Embryonic facial prominence (tissue), 1 donor: ENCODE results near the gene SLC7A8.
A peak's percentile ranks its signal among the peaks of the same experiment; 100 is the strongest.

ENCODE experiments used
- DNase-seq: peaks from one replicate; pipeline ENCODE4 v3.0.0-alpha.2; 2016; ENCODE audit errors: extremely low spot score

SLC7A8 gene

DNA sequence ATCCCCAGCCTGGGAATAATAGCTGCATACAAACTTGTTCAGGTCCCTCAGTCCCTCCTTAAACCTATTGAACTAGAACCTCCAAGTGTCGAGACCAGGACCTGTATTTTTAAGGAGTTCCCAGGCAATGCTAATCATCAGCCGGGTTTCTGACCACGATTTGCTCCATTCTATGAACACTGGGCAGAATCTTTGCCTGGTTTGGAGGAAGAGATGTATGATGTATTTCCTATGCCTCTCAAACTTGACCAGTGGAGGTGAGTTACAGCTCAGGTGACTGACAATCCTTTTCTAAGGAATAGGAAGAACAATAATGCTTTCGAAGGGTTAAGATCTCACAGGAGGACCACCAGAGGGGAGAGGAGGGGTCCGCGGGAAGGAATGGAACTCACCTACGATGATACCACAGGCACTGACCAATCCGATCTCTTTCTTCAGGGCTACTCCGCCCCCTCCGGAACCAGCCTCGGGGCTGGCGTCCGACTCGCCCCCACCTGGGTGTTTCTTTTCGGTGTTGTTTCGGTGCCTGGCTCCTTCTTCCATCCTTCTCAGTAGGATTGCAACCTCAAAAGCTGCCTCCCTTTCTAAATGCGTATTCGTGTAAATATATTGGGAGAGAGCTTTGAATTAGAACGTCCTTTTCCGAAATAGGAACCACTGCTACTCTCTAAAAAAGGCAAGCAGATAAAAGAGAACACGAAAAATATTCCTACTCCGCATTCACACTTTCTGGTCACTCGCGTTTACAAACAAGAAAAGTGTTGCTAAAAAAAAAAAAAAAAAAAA, 895 bp downstream of the SLC7A8 start:
- DNase-seq = no peak

DNA sequence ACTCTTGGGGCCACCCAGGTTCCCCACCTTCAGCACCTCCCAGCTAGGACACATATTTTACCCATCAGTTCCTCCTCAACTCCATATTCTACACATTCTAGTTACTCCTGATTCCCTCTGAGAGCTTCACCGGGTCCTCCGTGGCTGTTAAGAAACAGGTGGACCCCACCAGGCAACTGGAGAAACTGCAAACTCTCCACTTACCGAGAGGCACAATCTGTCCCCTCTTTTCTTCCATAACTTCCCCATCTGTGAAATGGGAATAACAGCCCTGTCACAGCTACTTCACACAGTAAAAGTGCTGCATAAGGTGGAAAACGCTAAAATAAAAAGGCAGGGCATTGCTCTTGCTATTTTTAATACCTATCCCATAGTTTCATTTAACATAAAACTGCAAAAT, 1.5 kb downstream of the SLC7A8 start:
- no peak for DNase-seq

- DNase-seq = no peak
Observed at GRCh38 chr14:23181453-23181852, 2.0 kb downstream of the SLC7A8 start.

DNA sequence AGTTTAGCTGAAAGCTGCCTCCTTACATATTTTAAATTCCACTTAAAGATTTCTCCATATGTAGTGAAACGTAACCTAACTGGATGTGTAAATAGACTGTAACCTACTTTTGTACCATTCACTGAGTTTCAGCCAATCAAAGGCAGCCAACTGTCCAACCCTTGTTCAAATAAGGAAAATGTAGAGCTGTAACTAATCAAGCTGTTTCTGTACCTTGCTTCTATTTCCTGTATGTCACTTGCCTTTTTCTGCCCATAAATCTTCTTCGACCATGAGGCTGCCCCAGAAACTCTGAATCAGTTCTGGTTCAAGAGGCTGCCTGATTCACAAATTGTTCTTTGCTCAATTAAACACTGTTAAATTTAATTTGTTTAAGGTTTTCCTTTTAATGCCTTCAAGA, 6.3 kb downstream of the SLC7A8 start:
- no peak for DNase-seq

DNA sequence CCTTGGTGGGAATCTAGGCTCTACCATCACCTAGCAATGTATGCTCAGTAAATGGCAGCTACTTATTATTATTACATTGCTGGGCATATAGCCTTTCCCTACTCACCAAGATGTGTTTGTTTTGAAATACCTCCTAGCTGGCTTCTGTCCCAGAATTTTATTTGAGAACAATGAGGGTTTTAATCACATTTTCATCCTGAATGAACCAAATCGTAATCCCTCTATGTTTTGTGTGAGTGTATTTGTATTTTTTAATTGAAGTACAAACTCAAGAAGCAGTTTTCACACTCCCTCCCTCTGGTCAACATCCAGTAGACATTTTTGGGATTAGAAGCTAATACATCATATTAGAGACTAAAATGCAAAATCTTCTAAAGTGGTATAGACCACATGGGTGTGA, 7.6 kb downstream of the SLC7A8 start:
- DNase-seq = no peak

DNA sequence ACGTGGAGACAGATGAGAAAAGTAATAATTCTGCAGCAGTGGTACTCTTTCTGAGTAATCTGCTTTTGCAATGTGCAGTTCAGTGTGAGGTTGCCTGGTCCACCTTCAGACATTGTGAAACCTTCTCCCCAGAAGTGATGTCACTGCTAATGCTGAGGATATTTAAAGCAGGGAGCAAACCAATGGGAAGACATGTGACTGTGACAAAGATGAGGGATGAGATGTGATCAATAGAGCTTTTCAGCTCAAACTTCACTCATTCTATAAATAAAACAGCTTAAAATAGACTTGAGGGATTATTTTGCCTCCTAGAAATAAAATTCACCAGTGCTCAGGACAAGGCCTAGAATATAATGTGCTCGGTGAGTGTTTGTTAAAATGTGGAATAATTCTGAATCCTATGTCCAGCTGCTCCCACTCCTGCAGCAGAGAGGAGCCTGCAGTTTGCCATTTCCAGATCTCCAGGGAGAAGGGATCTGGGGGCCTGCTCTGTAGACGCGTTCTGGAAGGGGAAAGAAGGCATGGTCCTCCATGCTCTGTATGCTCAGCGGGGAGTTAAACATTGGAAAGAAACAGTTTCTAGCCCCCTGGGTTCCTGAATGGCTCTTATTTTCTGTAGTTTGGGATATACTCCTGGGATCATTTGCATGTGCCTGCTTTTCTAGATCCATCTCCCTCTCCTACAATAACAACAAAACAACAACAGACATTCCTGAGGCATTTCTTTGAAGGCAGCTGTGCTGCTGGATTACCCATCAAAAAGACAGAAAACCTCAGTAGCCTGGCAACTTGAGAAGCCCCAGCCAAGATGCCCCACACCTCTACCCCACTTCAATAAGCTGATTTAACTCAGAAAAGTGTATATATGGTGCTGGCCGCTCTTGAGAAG, 8.9 kb downstream of the SLC7A8 start:
- DNase-seq = no peak

- no peak for DNase-seq
Observed at GRCh38 chr14:23173796-23174195, 9.7 kb downstream of the SLC7A8 start.

GRCh38 chr14:23173031-23173430, 10.4 kb downstream of the SLC7A8 start:
- DNase-seq = no peak

DNA sequence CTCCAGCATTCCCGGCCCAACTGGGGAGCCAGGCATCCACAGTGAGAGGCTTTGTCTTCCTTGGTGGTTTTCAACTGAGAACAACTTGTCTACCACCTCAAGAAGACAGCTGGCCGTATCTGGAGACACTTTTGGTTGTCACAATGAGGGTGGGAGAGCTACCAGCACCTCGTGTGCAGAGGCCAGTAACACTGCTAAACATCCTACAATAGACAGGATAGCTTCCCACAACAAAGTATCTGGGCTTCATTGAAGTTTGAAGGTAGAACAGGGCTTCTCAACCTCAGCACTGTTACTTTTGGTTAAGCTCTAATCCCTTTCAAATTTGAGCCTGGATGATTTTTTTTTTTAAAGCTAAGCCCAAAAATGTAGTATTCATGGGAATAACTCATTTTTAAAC, 10.9 kb downstream of the SLC7A8 start:
- DNase-seq = no peak

DNA sequence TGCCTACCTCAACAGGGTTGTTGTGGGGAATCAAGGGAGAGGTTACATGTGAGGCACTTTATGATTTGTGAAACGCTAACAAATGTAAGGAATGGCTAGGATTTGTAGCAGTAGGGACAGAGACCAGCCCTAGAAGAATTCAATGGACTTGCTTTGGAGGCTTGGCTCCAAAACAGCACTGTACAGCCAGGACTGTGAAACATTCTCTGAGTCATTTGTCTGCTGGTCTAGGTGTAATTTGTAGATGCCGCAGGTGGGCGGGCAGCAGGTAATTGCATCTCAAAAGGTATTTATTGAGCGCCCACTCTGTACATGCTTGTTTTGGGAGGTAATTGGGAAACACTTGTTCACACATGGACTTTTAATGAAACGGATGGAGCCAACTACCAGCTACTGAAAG, 11.4 kb downstream of the SLC7A8 start:
- DNase-seq = no peak

DNA sequence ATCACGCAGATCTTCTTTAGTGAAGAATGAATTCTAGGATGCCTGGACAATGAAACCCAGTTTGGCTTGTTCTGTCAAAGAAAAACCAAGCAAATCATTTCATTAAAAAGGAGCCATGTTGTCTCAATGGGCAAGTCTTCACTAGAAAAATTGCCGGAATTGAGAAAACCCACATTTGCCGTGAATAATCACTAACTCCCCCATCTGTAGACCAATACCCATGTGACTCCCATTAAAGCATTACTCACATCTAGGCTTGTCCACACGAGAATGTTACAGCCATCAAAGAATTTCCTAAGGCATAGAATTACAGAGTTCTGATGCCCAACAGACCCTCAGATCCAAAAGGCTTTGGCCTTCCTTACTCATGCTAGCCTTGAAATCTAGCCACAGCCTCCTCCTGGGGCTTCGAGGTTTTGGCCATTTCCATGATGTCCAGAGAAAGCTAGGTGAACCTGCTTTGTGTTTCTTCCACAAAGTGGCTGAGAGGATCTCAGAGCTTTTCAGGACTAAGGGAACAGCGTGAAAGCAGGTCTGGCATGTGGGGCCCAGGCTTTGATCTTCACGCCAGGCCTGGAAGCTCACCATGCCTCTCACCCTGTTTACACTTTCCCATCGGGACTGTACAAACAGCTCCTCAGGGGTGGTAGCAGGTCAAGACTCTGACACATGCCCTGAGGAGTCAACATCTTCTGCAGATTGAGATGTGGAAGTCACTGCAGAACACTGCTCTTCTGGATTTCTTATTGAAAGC, 12.1 kb downstream of the SLC7A8 start:
- no peak for DNase-seq

DNA sequence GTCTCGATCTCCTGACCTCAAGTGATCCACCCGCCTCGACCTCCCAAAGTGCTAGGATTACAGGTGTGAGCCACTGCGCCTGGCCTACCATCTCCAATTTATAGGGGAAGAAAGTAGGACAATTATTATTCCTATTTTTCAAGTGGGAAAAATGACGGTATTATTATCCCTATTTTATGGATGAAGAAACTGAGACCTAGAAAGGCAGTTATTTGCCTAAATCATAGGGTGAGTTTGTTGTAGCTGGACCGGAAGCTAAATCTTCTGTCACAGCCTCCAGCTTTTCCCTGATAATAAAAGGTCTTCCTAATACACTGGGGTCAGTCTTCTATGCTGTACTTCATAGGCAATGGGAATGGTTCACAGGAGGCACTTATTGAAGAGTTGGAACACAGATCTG, 13.8 kb downstream of the SLC7A8 start:
- DNase-seq = no peak

- no peak for DNase-seq
Observed at GRCh38 chr14:23168246-23168645, 15.2 kb downstream of the SLC7A8 start.

GRCh38 chr14:23167116-23167847, 16.2 kb downstream of the SLC7A8 start:
- DNase-seq = no peak

GRCh38 chr14:23164949-23165348, 18.5 kb downstream of the SLC7A8 start:
- no peak for DNase-seq

DNA sequence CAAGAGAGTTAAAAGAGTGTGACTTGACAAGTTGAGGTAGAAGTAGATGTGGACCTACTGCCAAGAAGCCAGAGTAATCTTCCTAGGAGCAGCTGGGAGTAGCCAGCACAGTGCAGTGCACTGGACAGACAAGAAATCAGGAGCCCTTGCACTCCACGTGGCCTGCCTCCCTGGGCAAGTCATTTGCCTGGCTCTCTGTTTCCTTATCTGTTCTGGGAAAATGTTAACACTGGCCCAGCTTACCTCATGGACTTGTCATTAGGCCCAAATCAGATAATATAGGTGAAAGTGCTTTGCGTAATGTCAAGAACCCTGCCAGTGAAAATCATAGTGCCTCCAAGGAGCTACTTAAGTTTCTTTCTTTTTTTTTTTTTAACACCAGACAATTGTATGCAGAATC, 19.2 kb downstream of the SLC7A8 start:
- DNase-seq = no peak

- DNase-seq = no peak
Observed at GRCh38 chr14:23163830-23164229, 19.6 kb downstream of the SLC7A8 start.

DNA sequence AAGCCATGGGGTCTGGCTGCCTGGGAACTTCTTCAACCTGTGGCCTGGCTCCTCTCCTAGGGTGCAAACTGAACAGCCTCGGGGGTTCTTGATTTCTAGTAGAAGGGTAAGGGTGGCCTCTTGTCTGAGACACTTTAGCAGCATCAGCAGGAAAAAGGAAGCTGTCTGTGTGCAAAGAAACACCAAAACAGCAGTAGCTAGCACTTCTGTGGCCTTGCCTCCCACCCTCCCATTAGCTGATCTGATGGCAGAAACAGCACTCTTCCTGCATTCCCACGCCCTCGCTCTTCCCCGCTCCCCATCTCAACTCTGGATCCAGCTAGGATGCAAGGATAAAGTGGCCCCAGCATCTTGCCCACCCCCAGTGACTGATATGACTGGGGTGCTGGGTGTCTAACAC, 20.7 kb downstream of the SLC7A8 start:
- DNase-seq = no peak

DNA sequence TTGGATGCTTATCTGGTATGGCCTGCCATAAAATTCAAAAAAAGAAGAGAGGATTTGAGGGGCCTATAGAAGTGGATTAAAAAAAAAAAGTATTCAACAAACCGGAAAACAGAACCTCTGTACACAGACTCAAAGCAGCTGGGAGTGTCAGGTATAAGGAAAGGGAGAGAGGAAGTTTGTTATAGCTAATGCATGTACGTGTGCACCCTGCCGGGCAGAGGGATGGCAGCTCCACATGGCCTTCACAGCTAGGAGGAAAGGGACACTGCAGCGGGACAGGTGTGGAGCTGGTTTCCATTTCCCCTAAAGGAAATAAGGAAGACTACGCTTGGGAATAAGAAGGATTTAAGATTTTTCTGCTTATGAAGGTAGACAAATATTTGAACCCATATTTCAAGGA, 21.5 kb downstream of the SLC7A8 start:
- no peak for DNase-seq

DNA sequence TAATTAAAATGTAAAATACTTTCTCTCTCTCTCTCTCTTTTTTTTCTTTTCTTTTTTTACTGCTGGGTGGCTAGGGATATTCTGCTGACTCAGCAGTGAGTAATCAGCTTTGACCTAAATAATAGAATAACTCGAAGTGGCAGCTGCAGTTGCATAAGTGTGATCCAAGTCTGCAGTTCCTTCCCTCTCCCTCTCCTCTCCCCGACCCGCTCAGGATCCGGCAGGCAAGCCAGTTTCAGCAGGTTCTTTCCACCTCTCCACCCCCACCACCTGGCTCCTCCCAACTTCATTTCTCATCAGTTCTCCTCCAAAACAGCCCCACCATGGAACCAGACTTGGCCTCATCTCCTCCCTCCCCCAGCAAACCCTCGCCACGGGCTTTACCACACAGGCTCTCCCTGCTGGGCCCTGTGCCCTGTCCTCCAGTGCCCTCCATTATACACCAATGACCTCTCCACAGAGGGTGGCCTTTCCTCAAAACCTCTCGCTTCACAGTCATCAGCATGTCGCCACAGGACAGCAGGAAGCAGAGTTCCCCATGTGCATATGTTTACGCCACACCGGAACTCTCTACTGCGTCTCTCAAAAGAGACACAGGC, 22.4 kb downstream of the SLC7A8 start:
- DNase-seq = peak; percentile 22

- DNase-seq = no peak
Observed at GRCh38 chr14:23159532-23159931, 23.9 kb downstream of the SLC7A8 start.
